HG03442 (cell line): ENCODE data around the gene ACSL6.

Source experiments
- ATAC-seq: cut with Tn5 transposase; IDR thresholded peaks from one replicate; pipeline ENCODE4 v1.9.1; 2021; ENCODE audit warnings: mild to moderate bottlenecking, moderate library complexity; ENCODE audit not compliant: unreplicated experiment

The ACSL6 gene

DNA sequence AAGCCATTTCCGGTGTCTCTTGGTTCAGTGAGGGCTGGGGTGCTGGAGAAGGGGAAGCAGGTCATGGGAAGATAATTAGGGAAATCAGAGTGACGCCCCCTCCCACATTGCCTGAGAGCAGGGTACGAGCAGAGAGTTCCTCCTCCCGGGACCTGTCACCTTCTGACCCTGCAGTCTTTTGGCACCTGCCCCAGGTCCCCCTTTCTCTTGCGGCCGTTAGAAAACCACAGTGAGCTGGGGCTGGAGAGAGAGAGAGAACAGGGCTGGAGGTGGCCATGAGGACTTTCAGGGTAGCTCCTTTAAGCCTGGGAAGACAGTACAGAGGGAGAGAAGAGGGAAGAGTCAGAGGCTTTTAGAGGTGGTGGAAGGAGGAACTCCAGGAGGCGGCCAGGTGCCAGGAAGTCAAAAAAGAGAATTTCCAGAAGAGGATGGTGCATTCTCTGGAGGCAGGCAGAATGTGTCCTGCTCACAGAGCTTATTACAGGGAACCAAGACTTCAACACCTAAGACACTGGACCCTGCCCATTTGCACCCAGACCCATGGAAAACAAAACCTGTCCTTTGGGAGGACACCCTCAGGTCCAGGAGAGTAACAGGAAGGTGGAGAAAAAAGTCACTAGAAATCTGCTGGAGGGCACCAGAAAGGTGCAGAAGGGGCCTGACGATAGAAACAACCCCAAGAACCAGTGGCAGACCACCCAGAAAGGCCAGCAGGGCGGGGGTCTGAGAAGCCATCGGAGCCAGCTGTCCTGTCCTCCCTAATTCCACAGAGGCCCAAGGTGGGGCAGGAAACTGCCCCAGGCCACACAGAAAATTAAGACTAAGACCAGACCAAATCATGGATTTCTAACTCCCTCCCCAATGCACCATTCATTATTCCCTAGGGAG, 6.5 kb upstream of the ACSL6 start:
- no peak for ATAC-seq

DNA sequence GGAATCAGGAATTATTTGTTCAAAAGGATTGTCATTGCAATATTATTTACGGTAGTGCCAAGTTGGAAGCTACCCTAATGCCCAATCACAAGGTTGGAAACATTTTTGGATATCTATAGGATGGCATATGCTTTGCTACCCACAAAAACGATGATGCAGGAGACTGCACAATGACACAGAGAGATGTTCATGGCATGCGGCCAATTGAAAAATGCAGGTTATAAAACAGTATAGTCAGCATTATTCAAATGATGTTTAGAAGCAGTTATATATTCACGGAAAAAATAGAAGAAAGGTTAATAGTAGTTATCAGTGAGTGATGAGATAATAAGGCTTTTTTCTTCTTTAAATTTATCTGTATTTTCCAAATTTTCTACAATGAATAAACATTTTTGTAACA, 5.9 kb upstream of the ACSL6 start:
- ATAC-seq = no peak

DNA sequence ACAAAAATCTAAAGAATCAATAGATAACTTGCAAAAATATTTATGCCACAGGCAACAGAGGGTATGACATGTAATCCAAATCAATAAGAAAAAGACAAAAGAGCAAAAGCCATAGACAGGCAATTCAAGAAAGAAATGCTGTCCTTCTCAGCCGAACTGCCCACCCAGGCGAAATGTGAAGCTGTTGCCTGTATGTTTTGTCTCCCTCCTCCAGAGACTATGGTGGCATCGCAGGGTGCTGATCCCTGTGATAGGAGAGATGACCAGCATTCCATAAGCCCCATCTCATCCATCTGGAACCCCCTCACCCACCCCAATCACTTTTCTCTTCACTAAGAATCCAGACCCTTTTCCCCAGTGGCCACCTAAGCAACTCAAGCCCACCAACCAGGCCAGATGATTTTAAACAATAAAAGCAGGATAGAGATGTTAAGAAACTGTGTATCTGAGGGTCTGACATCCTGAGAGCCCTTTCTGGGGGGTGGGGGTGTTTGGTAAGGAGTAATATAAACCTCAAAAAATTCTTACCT, 5.3 kb upstream of the ACSL6 start:
- no peak for ATAC-seq

DNA sequence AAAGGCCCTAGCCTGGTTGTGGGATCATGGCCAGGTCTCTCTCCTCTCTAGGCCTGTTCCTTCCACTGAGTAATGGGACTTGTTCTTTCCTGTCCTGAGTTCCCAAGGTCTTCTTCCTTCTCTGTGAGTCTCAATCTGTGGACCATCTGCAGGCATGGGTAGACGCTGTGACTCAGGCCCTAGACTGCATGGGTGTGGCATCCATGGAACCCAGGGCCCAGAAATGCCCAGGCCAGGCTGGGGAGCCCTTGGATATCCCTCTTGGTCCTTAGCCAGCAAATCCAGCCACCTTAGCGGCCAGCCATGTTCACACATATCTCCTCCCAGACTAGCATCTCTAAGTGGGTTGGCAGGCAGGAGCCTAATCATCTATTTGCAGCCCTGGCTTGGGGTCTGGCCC, 2.3 kb upstream of the ACSL6 start:
- ATAC-seq = no peak

DNA sequence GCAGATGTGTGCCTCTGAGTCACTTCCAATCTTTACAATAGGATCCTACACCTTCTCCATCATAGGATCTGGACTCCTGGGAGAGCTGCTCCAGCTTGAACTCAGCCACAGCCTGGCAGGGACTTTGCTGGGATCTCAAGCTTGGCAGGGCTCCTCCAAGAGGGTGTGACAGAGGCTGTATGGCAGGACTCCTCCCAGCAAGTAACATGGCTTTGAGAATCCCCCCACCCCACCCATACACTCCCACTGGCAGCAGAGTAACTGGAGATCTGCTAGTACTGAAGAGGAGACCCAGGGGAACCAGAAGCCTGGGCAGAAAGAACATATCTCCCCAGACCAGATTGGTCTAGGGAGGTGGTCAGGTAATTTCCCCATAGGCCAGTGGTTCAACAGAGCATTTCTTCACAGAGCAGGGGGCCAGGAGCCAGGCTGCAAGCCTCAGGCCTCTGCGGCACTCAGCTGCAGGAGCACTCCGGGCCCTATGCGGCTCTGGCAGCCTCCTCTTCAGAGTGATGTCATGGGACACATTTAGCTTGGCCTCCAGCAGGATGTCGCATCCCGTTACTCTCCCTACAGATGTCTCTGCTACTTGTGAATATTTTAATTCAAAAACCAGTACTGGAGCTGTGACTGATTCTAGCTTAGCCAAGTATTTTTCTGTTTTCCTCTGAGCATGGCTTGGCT, 1.7 kb upstream of the ACSL6 start:
- ATAC-seq = no peak

DNA sequence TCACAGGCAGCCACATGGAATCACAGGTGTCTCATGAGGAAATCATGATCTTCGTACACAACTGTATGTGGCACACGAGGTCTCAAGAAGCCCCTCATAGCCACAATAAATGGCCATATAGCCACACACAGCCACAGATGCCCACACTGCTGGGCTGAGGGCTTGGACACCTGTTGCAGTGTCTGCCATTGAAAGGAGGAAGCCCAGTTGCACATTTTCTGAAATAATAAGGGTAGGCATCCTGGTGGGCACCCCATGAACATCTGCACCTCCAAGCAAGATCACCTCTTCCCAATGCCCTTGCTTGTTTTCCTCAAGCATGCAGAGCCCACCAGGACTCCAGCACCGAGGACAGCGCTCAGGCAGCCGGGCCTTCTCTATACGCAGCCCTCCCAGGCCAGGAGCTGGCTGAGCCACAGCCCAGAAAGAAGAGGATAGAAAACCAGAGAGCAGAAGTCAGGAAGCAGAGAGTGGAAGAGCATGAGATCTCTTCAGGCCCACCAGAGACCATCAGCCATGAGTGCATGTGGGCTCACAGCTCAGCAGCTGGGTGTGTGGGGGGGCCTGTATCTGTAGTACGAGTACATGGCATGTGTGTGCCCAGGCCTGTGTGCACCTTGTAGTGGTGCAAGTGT, 1.0 kb upstream of the ACSL6 start:
- ATAC-seq = no peak

DNA sequence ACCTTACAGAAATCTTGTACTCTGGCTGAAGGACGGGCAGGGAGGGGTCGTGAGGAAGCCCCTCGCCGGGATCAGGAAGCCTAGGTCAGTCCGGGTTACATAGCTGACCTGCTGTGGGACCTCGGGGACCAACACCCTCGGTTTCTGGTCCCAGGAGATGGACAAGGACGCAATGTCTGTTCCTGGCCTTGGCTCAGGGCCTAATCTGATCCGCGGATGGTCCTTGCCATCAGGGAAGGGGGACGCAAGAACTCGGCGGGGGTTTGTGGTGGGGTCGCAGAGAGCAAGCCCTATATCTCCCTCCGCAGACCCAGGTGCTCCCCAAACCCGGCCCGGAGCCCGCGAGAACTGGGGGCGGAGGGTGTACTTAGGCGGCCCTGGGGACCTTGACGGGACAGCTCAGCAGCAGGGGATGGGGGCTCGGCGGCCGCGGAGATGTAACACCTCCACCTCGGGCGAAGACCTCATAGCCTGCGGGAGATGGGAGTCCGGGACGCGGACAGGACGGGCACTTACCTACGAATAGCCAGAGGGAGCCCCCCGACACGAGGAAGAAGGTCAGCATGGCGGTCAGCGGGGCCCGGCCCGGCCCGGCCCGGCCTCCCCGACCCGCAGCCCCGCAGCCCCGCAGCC, 353 bp downstream of the ACSL6 start:
- ATAC-seq = no peak

DNA sequence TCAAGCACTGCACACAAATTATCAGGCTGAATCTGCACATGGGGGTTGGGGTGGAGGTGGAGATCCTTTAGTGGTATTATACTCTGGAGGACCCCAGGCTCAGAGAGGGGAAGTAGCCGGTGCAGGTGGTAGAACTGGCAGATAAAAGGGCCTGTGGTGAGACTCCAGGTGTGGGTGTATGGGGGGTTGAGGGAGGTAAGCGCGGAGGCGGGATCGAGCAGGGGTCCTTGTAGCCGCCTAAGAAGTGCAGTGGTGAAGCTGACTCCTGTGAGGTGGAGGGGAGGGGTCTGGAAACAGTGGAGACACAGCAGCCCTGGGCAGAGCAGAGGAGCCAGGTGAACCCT, 841 bp downstream of the ACSL6 start:
- ATAC-seq = no peak

DNA sequence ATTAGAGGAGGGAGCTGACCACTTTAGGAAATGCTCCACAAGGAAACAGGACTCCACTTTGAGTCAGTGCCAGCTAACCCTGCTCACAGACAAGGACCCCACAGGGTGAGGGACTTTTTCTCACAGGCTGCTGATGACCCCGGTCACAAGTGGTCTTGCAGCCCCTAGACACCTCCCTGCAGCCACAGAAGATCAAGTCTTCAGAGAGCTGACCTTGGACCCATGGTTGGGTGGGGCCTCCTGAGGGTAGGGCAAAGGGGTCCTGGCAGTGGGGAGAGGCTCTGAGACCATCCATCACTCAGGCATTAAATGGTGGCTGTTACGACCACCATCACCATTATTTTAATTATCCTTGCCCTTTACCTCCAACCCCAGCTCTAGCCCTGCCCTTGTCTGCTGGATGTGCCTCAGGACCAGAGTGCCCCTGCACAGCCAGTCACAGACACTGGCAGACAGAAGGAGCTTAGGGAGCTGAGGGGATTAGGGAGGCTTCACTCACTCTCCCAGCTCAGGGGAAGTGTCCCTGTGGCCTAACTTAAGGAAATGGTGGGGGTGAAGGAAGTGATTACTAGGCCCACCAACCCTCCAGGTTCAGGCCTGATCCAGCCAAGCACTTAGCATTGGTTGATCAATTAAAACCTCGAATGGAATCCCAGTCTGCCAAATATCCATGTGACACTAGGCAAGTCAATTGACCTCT, 1.6 kb downstream of the ACSL6 start:
- no peak for ATAC-seq

DNA sequence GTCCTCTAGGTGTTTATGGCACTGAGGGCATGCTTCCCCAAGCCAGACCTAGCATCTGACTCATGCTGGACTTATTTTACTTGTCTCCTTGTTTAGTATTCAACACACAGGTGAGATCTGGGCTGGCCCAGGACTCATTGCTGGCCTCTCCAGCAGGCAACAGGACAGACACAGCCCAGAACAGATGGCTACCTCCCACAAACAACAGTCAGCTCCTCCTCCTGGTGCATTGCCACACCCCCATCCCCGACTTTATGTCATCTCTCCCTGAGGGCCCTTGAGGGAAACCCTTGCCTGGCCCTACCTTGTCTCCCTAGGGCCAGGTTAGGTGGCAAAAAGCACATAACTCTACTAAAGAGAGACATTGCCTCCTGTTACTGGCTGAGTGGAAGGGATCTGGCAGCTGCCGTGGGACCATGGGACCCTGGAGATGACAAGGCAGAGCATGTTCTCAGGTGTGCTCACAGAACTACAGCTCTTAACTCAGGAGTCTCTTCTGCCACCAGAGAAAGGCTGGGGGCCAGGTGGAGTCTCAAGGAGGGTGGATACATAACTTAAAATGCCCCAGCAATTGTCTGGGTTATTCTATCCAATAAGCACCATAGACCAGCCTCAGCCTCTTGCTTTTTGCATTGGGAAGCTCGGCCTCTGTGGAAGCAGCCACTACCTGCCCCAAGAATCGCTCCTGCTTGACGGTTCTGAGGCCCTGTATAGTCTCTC, 2.3 kb downstream of the ACSL6 start:
- ATAC-seq = no peak

DNA sequence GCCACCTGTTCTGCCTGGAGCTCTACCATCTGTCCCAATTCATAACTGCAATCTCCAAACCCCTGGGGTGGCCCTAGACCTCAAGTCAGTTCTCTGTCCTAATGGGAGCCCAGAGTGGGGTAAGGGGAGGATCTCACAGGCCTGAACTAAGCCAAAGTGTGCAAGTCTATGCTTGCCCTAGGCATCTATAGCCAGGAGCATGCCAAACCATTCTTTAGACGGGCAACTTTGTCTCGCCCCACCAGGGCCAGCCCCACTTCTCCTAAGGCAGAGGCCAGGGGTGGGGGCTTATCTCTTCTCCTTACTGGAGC, 3.3 kb downstream of the ACSL6 start:
- no peak for ATAC-seq

DNA sequence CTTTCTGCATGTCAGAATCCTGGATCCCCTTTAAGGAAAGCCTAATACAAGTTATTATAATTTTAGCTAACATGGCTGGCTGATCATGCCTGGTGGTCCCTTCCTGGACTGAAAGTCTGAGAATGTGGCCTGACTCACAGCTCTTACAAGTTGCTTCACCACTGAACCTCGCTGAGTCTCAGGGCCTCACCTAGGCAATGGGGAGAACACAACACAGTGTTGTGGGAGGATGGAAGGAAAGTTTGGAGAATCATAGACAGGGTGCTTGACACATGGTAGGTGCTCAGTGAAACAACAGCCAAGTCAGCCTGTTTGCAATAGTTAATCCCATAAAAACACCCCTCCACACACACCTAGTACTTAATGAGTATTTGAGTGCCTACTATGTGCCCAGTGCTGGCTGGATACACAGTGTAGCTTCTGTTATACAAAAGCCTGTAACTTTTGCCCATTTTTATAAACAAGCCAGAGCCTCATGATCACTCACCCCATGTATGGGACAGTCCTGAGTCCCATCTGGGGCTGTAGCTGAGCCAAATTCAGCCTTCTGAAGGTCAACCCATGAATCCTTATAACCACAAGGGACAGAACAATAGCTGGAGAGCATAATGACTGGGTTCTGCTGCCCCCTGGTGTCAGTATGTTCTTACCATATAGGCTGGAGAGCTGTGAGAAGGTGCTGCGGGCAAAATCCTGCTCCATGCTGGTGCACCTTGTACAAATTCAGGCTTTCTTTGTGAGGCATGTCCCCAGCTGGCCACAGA, 3.9 kb downstream of the ACSL6 start:
- ATAC-seq = peak; percentile 73

DNA sequence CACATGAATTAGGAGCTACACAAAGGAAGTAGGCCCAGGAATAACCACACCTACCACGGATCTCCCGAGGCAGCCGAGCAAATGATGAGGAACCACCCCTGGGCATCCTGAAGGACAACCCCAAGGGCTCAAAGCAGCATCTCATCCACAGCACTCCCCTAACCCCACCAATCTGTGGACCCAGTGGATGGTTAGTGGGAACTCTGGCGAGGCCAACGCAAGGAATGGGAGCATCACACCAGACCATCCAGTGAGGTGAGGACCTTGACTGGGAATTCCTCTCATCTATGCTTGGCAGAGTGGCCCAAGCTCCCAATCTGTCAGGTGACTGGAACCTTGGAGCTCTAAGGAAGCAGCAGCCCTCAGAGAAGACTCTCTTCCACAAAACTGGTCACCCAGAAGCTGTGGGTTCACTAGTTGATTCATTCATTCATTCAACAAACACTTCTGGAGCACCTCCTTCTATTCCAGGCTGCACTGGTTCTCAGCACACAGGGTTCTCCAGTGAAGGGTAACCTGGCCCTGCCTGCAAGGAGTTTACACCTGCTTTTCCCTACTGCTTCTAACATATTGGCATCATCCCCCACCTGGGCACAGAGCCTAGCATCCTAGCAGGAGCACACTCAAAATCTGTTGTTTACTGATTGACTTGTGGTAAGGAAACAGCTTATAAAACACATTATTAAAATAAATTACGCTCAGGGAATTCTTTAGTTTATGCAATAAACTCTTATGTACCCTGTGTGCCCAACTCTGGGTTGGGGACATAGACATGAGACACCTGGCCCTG, 4.9 kb downstream of the ACSL6 start:
- no peak for ATAC-seq

DNA sequence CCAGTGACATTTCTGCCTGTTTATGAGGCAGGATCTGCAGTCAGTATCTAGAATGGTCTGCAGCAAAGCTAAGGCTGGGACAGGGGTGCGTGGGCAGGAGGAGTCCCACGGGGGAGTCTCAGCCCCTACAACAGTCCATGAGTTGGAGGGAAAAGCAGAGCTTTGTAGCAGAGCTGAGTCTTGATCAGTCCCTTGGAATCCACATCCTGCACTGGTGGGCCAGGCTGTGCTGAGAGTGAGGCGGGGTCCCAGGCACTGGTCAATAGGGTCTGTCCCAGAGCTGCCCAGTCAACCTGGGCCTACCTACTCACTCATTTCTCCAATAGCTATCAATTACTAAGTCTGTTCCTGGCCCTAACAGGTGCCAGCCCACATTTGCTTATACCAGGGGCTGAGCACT, 5.9 kb downstream of the ACSL6 start:
- ATAC-seq = no peak

DNA sequence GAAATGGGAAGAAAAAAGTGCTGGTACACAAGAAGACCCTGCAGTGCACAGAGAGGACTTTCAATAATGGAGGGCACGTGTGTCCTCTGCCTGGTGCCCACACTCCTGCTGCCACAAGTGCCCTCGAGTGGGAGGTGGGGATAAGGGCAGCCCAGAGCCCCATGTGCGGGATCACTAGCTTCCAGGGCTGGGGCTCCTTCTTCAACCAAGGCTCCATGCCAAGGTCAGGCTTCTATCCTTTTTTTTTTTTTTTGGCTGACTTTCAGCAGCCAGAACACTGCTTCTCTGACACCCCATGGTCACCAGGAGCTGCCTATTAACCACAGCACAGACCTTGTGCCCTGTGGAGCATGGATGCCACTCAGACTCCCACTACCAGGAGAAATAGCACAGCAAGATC, 7.5 kb downstream of the ACSL6 start:
- no peak for ATAC-seq

DNA sequence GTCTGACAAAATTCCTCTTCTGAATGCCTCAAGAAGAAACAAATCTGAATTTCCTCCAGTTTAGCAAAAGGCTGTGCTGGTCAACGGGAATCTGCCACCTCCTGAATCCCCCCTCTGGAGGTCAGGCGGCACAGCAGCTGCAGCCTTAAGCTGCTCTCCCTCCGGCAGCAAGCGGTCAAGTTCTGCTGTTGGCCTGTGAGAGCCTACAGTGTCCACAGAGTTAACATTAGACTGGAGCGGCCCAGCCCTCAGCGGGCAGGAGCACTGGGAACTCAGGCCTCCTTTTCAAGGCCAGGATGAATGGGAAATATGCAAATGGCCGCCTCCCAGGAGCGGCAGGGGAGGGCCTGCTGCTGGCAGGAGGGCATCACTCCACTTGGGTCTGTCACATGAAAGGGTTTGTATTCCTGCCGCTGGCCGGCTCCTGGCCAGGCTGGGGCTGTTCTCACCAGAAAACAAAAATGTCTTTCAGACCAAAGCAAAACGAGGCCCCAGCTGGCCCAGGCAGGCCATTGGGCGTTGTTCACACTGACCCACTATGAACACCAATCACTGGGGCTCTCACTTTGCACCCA, 8.2 kb downstream of the ACSL6 start:
- ATAC-seq = no peak

DNA sequence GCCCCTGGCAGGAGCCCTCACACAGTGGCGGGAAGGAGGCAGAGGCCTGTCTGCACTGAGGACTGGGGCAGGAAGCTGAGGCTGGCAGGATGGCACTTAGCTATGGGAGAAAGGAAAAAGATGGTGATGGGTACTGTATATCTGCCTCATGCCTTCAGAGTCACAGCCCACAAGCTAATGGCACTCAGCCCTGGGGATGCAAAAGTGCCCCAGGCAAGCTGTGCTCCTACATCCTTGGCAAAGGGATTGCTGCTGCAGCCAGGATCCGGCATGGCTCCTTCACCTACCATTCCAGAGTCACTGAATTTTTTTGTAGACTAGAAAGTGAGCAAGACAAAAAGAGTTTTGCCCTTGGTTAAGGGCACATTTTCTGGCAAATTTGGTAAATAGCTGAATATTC, 8.7 kb downstream of the ACSL6 start:
- no peak for ATAC-seq
